ENCODE data around the gene ULBP2.

ULBP2 gene, protein sequence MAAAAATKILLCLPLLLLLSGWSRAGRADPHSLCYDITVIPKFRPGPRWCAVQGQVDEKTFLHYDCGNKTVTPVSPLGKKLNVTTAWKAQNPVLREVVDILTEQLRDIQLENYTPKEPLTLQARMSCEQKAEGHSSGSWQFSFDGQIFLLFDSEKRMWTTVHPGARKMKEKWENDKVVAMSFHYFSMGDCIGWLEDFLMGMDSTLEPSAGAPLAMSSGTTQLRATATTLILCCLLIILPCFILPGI

DNA sequence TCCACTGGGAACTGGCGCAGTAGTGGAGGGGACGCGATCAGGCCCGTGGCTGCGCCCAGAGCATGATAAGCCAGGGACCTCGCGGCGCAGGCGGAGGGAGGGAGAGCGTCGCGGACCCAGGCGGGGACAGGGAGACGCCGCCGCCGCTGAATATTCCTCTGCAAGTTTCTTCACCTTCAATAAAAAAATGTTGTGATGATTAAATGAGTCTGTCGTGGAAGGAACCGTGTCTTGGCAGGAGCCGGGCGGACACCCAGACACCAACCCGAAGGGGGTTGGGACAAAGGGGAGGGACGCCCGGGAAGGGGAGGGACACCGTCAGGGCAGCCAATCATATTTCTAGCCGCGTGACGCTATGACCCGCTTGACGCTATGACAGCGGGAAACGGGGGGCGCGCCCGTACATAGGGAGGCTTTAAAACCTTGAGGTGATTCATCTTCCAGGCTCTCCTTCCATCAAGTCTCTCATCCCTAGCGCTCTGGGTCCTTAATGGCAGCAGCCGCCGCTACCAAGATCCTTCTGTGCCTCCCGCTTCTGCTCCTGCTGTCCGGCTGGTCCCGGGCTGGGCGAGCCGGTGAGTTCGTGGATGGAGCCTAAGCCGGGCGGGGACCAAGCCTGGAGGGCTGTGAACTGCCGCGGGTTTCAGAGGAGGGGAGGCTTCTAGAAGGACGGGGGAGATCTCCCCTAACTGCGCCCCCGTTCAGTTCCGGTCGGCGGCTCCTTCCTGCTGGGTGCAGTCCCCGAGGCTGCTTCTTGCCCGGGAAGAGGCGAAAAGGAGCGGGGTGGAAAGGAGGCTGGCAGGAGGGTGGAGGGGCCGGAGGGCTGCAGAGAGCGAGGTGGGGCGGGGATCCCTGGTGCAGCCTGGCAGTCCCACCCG is at the start of gene ULBP2:
TSS of gene ULBP2 (plus strand) at position 432 of the 878 bp plus-strand sequence. CDS start at position 491, 59 bp downstream.
- peak; percentile 89 for DNase-seq (ENCODE audit: low read depth)

DNA sequence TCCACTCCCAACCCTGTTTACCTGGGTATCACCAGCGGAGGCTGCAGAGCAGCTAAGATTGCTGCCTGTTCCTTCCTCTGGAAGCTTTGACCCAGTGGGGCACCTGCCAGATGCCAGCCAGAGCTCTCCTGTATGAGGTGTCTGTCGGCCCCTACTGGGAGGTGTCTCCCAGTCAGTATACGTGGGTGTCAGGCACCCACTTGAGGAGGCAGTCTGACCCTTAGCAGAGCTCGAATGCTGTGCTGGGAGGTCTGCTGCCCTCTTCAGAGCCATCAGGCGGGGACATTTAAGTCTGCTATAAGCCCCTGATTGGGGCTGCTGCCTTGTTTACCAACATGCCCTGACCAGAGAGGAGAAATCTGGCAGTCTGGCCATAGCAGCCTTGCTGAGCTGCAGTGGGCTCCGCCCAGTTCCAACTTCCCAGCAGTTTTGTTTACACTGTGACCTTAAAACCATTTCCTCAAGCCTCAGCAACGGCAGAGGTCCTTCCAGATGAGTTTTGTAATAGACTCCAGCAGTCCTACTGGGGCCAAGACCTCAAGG is 46.7 kb upstream of the ULBP2 start:
- DNase-seq (ENCODE audit: low read depth): no peak

- no peak for DNase-seq (ENCODE audit: low read depth)
Measured at GRCh38 chr6:149895833-149896271, 46.0 kb upstream of the ULBP2 start.

- no peak for DNase-seq (ENCODE audit: low read depth)
Measured at GRCh38 chr6:149896491-149896890, 45.3 kb upstream of the ULBP2 start.

- DNase-seq (ENCODE audit: low read depth): no peak
Measured at GRCh38 chr6:149897015-149897697, 44.7 kb upstream of the ULBP2 start.

GRCh38 chr6:149897855-149898744 is 43.7 kb upstream of the ULBP2 start, which contains the start of gene RAET1E:
RAET1E (minus strand) TSS chr6:149898113; CDS start chr6:149890901, 7,212 bp downstream.
- no peak for DNase-seq (ENCODE audit: low read depth)

DNA sequence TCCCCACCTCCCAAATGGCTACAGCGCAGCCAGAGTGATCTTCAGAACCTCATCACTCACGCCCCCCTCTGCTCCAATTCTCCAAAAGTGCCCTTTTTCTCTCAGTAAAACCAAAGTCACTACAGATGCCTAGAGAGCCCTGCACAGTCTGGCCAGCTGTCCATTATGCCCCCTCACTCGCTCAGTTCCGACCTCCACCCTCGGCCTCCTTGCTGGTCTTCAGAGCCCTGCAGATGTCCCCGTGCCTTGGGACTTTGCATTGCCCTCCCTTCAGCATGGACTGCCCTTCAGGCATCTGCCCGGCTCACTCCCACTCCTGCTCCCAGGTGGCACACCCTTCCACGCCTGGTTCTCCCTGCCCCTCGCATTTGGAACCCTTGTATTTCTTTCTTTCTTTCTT is 42.8 kb upstream of the ULBP2 start:
- no peak for DNase-seq (ENCODE audit: low read depth)

DNA sequence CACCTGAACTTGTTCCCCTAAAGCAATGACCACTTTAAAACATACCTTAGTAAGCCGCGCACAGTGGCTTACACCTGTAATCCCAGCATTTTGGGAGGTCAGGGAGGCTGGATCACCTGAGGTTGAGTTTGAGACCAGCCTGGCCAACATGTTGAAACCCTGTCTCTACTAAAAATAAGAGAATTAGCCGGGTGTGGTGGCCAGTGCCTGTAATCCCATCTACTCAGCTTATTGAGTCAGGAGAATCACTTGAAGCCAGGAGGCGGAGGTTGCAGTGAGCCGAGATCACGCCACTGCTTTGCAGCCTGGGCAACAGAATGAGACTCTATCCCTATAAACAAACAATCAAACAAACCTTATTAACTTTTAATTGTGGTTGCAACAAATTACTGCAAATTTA is 42.3 kb upstream of the ULBP2 start:
- DNase-seq (ENCODE audit: low read depth): no peak

DNA sequence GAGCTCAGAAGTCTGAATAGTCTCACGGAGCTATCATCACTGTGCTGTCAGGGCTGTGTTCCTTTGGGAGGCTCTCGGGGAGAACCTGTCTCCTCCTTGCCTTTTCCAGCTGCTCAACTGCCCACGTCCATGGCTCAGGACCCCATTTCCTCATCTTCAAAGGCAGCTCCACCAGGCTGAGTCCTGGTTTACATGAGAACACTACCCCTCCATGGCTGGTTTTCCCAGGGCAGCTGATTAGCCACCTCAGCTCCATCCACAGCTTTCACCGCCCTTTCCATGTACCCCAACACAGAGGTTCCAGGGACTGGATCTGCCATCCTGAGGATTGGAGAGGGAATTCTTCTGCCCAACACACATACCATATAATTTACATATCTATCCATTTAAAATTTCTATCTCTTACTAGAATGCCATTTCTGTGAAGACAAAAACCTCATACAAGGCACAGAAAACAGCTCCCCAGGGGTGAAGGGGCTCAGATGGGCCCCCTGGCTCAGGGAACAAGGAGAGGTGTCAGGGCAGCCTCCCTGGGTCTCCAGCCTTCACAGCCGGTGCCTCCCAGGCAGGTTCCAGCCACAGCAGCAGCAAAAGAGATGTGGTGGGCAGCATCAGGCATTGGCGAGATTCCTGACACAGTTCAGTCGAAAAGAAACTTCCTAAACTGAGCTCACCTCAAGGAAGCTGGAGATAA is 41.7 kb upstream of the ULBP2 start:
- no peak for DNase-seq (ENCODE audit: low read depth)

DNA sequence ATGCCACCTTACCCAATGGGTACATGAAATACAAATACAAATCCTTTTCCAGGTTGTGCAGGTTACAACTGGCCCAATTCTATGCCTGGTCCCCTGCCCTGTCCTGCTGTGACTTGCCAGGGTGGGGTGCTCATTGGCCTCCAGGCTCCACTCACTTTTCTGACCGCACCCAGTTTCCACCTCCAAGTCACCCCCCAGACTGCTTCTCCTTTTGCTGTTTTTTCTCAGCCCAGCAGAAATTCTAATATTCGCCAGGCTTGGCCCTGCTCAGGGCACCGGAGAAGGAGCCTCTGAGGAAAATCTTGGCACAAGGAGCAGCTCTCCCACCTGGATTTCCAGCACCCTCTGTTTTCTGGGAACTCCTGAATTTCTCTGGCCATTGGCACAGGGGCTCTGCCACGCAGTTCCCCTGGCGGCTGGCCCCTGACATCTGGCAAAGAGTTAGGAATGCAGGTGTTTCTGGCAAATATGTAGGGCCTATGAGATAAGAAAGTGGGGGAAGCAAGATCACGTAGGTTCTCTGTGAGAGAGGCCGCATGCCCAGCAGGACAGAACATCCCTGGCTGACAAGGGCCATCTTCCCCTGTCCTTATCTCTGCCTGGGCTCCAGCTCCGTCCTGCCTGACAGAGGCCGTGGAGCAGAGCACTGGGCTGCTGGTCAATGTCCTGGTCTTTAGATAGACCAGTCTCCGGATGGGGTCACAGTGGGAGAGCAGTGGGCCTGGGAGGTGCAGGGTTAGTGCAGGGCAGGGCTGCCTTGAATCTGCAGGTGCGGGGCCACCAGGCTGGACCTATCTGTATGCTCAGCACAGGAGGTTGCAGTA is 41.0 kb upstream of the ULBP2 start:
- DNase-seq (ENCODE audit: low read depth): no peak

GRCh38 chr6:149901444-149902140 is 40.2 kb upstream of the ULBP2 start:
- DNase-seq (ENCODE audit: low read depth): no peak

DNA sequence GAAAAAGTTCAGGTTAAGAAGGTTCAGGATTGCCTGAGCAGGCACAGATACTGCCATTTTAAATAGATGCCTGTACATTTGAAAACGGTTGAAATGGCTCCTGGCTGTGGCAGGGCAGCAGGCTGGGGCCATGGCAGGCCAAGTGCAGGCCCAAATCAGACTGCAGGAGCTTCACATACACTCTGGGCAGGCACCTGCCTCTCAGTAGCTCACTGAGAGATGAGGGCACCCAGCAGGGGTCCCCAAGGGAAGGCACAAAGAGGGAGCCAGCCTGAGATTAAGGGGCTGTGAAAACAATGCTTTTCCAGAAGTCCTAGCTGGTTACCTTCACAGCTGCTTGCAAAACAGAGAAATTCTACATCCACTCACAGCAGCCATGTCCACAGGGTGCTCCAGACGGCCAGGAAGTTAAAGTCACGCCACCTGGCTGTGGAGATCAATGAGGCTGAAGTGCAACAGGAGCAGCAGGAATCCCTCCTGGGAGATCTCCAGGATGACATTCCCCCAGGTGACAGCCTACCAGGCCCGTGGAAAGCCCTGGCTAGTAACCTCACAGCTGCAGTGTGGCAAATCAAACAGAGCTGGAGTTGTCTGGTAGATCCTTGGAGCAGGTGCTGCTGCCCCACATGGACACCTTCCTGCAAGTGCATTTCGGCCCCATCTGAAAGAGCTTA is 37.7 kb upstream of the ULBP2 start:
- no peak for DNase-seq (ENCODE audit: low read depth)

- no peak for DNase-seq (ENCODE audit: low read depth)
Measured at GRCh38 chr6:149904661-149905370, 37.0 kb upstream of the ULBP2 start.

- DNase-seq (ENCODE audit: low read depth): no peak
Measured at GRCh38 chr6:149905371-149905910, 36.4 kb upstream of the ULBP2 start.

DNA sequence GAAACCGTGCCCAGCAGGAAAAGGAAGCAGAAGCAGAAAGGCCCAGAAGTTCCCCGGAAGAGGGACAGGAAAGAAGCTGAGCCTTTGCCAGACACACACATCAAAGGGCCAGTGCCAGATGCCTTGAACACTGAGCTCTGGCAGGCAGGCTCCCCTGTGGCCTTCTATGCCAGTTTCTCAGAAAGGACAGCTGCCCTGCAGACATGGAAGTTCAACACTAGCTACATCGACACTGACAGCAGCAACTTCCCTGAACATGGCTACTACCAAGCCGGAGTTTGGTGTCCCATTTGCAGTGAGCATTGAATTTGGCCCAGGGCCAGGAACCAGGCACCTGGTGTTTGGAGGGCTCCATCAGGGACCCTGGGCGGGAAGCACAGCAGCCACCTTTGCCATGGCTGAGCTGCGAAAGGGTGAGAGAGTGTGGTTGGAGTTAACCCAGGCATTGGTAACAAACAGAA is 35.9 kb upstream of the ULBP2 start:
- no peak for DNase-seq (ENCODE audit: low read depth)

GRCh38 chr6:149906405-149906804 is 35.4 kb upstream of the ULBP2 start:
- no peak for DNase-seq (ENCODE audit: low read depth)

GRCh38 chr6:149907317-149907716 is 34.5 kb upstream of the ULBP2 start:
- no peak for DNase-seq (ENCODE audit: low read depth)
